NCI-H526 treated with DMSO at 0.1 percent for 48 hours (cell line): ENCODE results near the gene TECTB.

Experiments used
- DNase-seq: peaks from one replicate; lab custom pipeline; 2025; lab: John Stamatoyannopoulos, UW

The TECTB gene

GRCh38 chr10:112308125-112308502 is 24.9 kb downstream of the TECTB start:
- DNase-seq, result no peak

- DNase-seq, result no peak
Measured at GRCh38 chr10:112311481-112311880, 28.3 kb downstream of the TECTB start.

- DNase-seq, result no peak
Measured at GRCh38 chr10:112313234-112313633, 30.0 kb downstream of the TECTB start.

- no peak for DNase-seq
Measured at GRCh38 chr10:112313911-112314310, 30.7 kb downstream of the TECTB start.

- peak; percentile 28 for DNase-seq
Measured at GRCh38 chr10:112314822-112315474, 31.7 kb downstream of the TECTB start.

- no peak for DNase-seq
Measured at GRCh38 chr10:112327678-112328077, 44.5 kb downstream of the TECTB start.

- no peak for DNase-seq
Measured at GRCh38 chr10:112330162-112330561, 47.0 kb downstream of the TECTB start.

GRCh38 chr10:112330607-112331160 is 47.5 kb downstream of the TECTB start:
- no peak for DNase-seq

GRCh38 chr10:112332022-112332421 is 48.8 kb downstream of the TECTB start:
- DNase-seq, result no peak

GRCh38 chr10:112332509-112333228 is 49.5 kb downstream of the TECTB start:
- no peak for DNase-seq

GRCh38 chr10:112333452-112333851 is 50.3 kb downstream of the TECTB start:
- no peak for DNase-seq

GRCh38 chr10:112335111-112335867 is 52.1 kb downstream of the TECTB start:
- DNase-seq, result no peak

- no peak for DNase-seq
Measured at GRCh38 chr10:112335868-112336265, 52.7 kb downstream of the TECTB start.

- no peak for DNase-seq
Measured at GRCh38 chr10:112336556-112337201, 53.5 kb downstream of the TECTB start.

- no peak for DNase-seq
Measured at GRCh38 chr10:112338957-112339356, 55.8 kb downstream of the TECTB start.

GRCh38 chr10:112340601-112341000 is 57.4 kb downstream of the TECTB start:
- no peak for DNase-seq

GRCh38 chr10:112343056-112343806 is 60.0 kb downstream of the TECTB start:
- DNase-seq, result no peak

GRCh38 chr10:112344261-112344660 is 61.1 kb downstream of the TECTB start:
- DNase-seq, result no peak

GRCh38 chr10:112345202-112345601 is 62.0 kb downstream of the TECTB start:
- no peak for DNase-seq

- DNase-seq, result no peak
Measured at GRCh38 chr10:112345743-112346142, 62.5 kb downstream of the TECTB start.

GRCh38 chr10:112346774-112347173 is 63.6 kb downstream of the TECTB start:
- no peak for DNase-seq
